ENCODE data around the gene QTRT2. TPM values are rescaled to one million over a fixed set of nuclear protein-coding genes. Genes with fewer than 3 reads are reported as not detected.

The QTRT2 gene
- polyA plus RNA-seq, 1 donor from 2014 or later, result 16.3 TPM

GRCh38 chr3:114083112-114083511, 26.6 kb downstream of the QTRT2 start:
- no peaks in the 10 kb centered on the region for H3K9me2 ChIP-seq (ENCODE audit: insufficient read depth, low read length)
- H3K79me2 ChIP-seq (replicated peaks; ENCODE audit: insufficient read depth, low read length), result no peaks in the 10 kb centered on the region
- no peaks in the 10 kb centered on the region for H3K36me3 ChIP-seq (ENCODE audit: insufficient read depth, low read length)
- no peaks in the 10 kb centered on the region for H4K20me1 ChIP-seq (ENCODE audit: insufficient read depth)
- TF ChIP-seq TAF1 (IDR thresholded peaks at IDR 0.05; ENCODE audit: low read depth), result no peak
- TF ChIP-seq RAD21 (conservative IDR thresholded peaks at IDR 0.05), result no peak
- TF ChIP-seq EZH2 (IDR thresholded peaks at IDR 0.05; ENCODE audit: borderline replicate concordance, insufficient read depth, low read length, poor library complexity, severe bottlenecking), result no peak
- TF ChIP-seq POLR2AphosphoS5 (IDR thresholded peaks at IDR 0.05), result no peak
- no peak for TF ChIP-seq SMC3 (conservative IDR thresholded peaks at IDR 0.05; ENCODE audit: poor library complexity)
- TF ChIP-seq MXI1 (conservative IDR thresholded peaks at IDR 0.05; ENCODE audit: poor library complexity, severe bottlenecking), result no peak
- no peak for TF ChIP-seq EP300 (conservative IDR thresholded peaks at IDR 0.05; ENCODE audit: poor library complexity, severe bottlenecking)
- TF ChIP-seq, protein P1, sequence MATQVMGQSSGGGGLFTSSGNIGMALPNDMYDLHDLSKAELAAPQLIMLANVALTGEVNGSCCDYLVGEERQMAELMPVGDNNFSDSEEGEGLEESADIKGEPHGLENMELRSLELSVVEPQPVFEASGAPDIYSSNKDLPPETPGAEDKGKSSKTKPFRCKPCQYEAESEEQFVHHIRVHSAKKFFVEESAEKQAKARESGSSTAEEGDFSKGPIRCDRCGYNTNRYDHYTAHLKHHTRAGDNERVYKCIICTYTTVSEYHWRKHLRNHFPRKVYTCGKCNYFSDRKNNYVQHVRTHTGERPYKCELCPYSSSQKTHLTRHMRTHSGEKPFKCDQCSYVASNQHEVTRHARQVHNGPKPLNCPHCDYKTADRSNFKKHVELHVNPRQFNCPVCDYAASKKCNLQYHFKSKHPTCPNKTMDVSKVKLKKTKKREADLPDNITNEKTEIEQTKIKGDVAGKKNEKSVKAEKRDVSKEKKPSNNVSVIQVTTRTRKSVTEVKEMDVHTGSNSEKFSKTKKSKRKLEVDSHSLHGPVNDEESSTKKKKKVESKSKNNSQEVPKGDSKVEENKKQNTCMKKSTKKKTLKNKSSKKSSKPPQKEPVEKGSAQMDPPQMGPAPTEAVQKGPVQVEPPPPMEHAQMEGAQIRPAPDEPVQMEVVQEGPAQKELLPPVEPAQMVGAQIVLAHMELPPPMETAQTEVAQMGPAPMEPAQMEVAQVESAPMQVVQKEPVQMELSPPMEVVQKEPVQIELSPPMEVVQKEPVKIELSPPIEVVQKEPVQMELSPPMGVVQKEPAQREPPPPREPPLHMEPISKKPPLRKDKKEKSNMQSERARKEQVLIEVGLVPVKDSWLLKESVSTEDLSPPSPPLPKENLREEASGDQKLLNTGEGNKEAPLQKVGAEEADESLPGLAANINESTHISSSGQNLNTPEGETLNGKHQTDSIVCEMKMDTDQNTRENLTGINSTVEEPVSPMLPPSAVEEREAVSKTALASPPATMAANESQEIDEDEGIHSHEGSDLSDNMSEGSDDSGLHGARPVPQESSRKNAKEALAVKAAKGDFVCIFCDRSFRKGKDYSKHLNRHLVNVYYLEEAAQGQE (IDR thresholded peaks at IDR 0.05; ENCODE audit: borderline replicate concordance), result no peak
- TF ChIP-seq CTCF (IDR thresholded peaks at IDR 0.05; ENCODE audit: poor library complexity, severe bottlenecking), result no peak
- no peaks in the 10 kb centered on the region for H3K9me3 ChIP-seq (ENCODE audit: low read length)
- H3K27me3 ChIP-seq (ENCODE audit: insufficient read depth, low read depth, low read length), result no peaks in the 10 kb centered on the region
- H3K27ac ChIP-seq (ENCODE audit: low read length), result no peak overlapping the region
- no peak overlapping the region for H3K4me2 ChIP-seq (ENCODE audit: low read length)
- H3K9ac ChIP-seq (ENCODE audit: low read length), result no peak overlapping the region
- no peaks in the 10 kb centered on the region for H3F3A ChIP-seq (ENCODE audit: insufficient read depth, low read length, poor library complexity, severe bottlenecking)
- no peak overlapping the region for H2AFZ ChIP-seq (ENCODE audit: low read depth, low read length)
- H3K4me3 ChIP-seq (ENCODE audit: low read length), result no peak overlapping the region

GRCh38 chr3:114086356-114086755, 29.8 kb downstream of the QTRT2 start:
- H4K20me1 ChIP-seq (ENCODE audit: insufficient read depth), result no peaks in the 10 kb centered on the region
- no peak overlapping the region for H3K4me2 ChIP-seq (ENCODE audit: low read length)
- H2AFZ ChIP-seq (ENCODE audit: low read depth, low read length), result no peak overlapping the region
- H3K36me3 ChIP-seq (ENCODE audit: insufficient read depth, low read length), result no peaks in the 10 kb centered on the region
- no peaks in the 10 kb centered on the region for H3F3A ChIP-seq (ENCODE audit: insufficient read depth, low read length, poor library complexity, severe bottlenecking)
- H3K4me3 ChIP-seq (ENCODE audit: low read length), result no peak overlapping the region
- H3K27me3 ChIP-seq (ENCODE audit: insufficient read depth, low read depth, low read length), result no peaks in the 10 kb centered on the region
- H3K9me3 ChIP-seq (ENCODE audit: low read length), result no peaks in the 10 kb centered on the region
- no peaks in the 10 kb centered on the region for H3K9me2 ChIP-seq (ENCODE audit: insufficient read depth, low read length)
- H3K9ac ChIP-seq (ENCODE audit: low read length), result no peak overlapping the region
- no peaks in the 10 kb centered on the region for H3K79me2 ChIP-seq (replicated peaks; ENCODE audit: insufficient read depth, low read length)
- no peak for TF ChIP-seq EZH2 (IDR thresholded peaks at IDR 0.05; ENCODE audit: borderline replicate concordance, insufficient read depth, low read length, poor library complexity, severe bottlenecking)
- no peak for TF ChIP-seq EP300 (conservative IDR thresholded peaks at IDR 0.05; ENCODE audit: poor library complexity, severe bottlenecking)
- no peak for TF ChIP-seq SMC3 (conservative IDR thresholded peaks at IDR 0.05; ENCODE audit: poor library complexity)
- TF ChIP-seq TAF1 (IDR thresholded peaks at IDR 0.05; ENCODE audit: low read depth), result no peak
- TF ChIP-seq POLR2AphosphoS5 (IDR thresholded peaks at IDR 0.05), result no peak
- no peak for TF ChIP-seq CTCF (IDR thresholded peaks at IDR 0.05; ENCODE audit: poor library complexity, severe bottlenecking)
- TF ChIP-seq, protein P1 (IDR thresholded peaks at IDR 0.05; ENCODE audit: borderline replicate concordance), result no peak
- no peak overlapping the region for H3K27ac ChIP-seq (ENCODE audit: low read length)
